HEK293 (cell line): ENCODE data around the gene ECE1.

Experiments used
- GFI1B ChIP-seq: fragments of 450-650 bp; formaldehyde crosslinking; IDR thresholded peaks from 2 replicates; pipeline ENCODE4 v1.5.1; 2016; ENCODE audit warnings: missing biosample characterization, missing genetic modification characterization
- ZBTB7A ChIP-seq: fragments of 450-650 bp; formaldehyde crosslinking; IDR thresholded peaks from 2 replicates; pipeline ENCODE4 v1.5.1; 2016; ENCODE audit warnings: low read depth, missing biosample characterization, missing genetic modification characterization
- ZIC2 ChIP-seq: fragments of 450-650 bp; formaldehyde crosslinking; IDR thresholded peaks from 2 replicates; pipeline ENCODE4 v1.5.1; 2016; ENCODE audit warnings: missing biosample characterization, missing genetic modification characterization
- ZNF132 ChIP-seq: fragments of 450-650 bp; formaldehyde crosslinking; IDR thresholded peaks from 2 replicates; pipeline ENCODE4 v1.5.1; 2017; ENCODE audit warnings: missing biosample characterization, missing genetic modification characterization, borderline replicate concordance
- ZNF146 ChIP-seq: fragments of 450-650 bp; formaldehyde crosslinking; IDR thresholded peaks from 2 replicates; pipeline ENCODE4 v1.5.1; 2016; ENCODE audit warnings: missing biosample characterization, missing genetic modification characterization
- ZNF157 ChIP-seq: fragments of 450-650 bp; formaldehyde crosslinking; IDR thresholded peaks from 2 replicates; pipeline ENCODE4 v1.5.1; 2016; ENCODE audit warnings: missing biosample characterization, missing genetic modification characterization
- ZNF23 ChIP-seq: fragments of 450-650 bp; formaldehyde crosslinking; IDR thresholded peaks from 2 replicates; pipeline ENCODE4 v1.5.1; 2016; ENCODE audit warnings: missing biosample characterization, missing genetic modification characterization, borderline replicate concordance
- ZNF324 ChIP-seq: fragments of 450-650 bp; formaldehyde crosslinking; IDR thresholded peaks from 2 replicates; pipeline ENCODE4 v1.5.1; 2016; ENCODE audit warnings: missing biosample characterization, missing genetic modification characterization
- ZNF354C ChIP-seq: fragments of 450-650 bp; formaldehyde crosslinking; IDR thresholded peaks from 2 replicates; pipeline ENCODE4 v1.5.1; 2016; ENCODE audit warnings: missing biosample characterization, missing genetic modification characterization, low read depth, borderline replicate concordance
- ZNF416 ChIP-seq: fragments of 450-650 bp; formaldehyde crosslinking; IDR thresholded peaks from 2 replicates; pipeline ENCODE4 v1.5.1; 2016; ENCODE audit warnings: missing biosample characterization, missing genetic modification characterization
- ZNF433 ChIP-seq: fragments of 450-650 bp; formaldehyde crosslinking; IDR thresholded peaks from 2 replicates; pipeline ENCODE4 v1.5.1; 2016; ENCODE audit warnings: missing biosample characterization, missing genetic modification characterization, low read depth
- ZNF623 ChIP-seq: fragments of 450-650 bp; formaldehyde crosslinking; IDR thresholded peaks from 2 replicates; pipeline ENCODE4 v1.5.1; 2016; ENCODE audit warnings: missing biosample characterization, missing genetic modification characterization
- ZNF670 ChIP-seq: fragments of 450-650 bp; formaldehyde crosslinking; IDR thresholded peaks from 2 replicates; pipeline ENCODE4 v1.5.1; 2016; ENCODE audit warnings: missing biosample characterization, missing genetic modification characterization, low read depth
- ZNF677 ChIP-seq: fragments of 450-650 bp; IDR thresholded peaks from 2 replicates; pipeline ENCODE4 v1.5.0; 2018; ENCODE audit warnings: missing biosample characterization, mild to moderate bottlenecking, missing genetic modification characterization, moderate library complexity
- ZNF768 ChIP-seq: fragments of 450-650 bp; formaldehyde crosslinking; IDR thresholded peaks from 2 replicates; pipeline ENCODE4 v1.5.1; 2018; ENCODE audit warnings: missing biosample characterization, mild to moderate bottlenecking, missing genetic modification characterization
- ZNF777 ChIP-seq: fragments of 450-650 bp; formaldehyde crosslinking; IDR thresholded peaks from 2 replicates; pipeline ENCODE4 v1.5.1; 2017; ENCODE audit warnings: missing biosample characterization, missing genetic modification characterization, borderline replicate concordance
- TF ChIP-seq, protein P1 (sequence below): fragments of 450-650 bp; formaldehyde crosslinking; conservative IDR thresholded peaks from 2 replicates; pipeline ENCODE4 v1.5.1; 2016; ENCODE audit warnings: low read depth, missing biosample characterization, missing genetic modification characterization
- TF ChIP-seq, protein P2 (sequence below): fragments of 450-650 bp; formaldehyde crosslinking; IDR thresholded peaks from 2 replicates; pipeline ENCODE4 v1.5.1; 2016; ENCODE audit warnings: missing biosample characterization, missing genetic modification characterization
- TF ChIP-seq, protein P3 (sequence below): fragments of 450-650 bp; formaldehyde crosslinking; IDR thresholded peaks from 2 replicates; pipeline ENCODE4 v1.5.1; 2016; ENCODE audit warnings: missing biosample characterization, missing genetic modification characterization, borderline replicate concordance
- TF ChIP-seq, protein P4 (sequence below): fragments of 450-650 bp; formaldehyde crosslinking; IDR thresholded peaks from 2 replicates; pipeline ENCODE4 v1.5.1; 2016; ENCODE audit warnings: missing biosample characterization, missing genetic modification characterization
- TF ChIP-seq, protein P5 (sequence below): fragments of 450-650 bp; formaldehyde crosslinking; IDR thresholded peaks from 2 replicates; pipeline ENCODE4 v1.5.1; 2016; ENCODE audit warnings: missing biosample characterization, missing genetic modification characterization
- TF ChIP-seq, protein P6 (sequence below): fragments of 450-650 bp; formaldehyde crosslinking; IDR thresholded peaks from 2 replicates; pipeline ENCODE4 v1.5.1; 2016; ENCODE audit warnings: missing biosample characterization, missing genetic modification characterization

ECE1 gene

DNA sequence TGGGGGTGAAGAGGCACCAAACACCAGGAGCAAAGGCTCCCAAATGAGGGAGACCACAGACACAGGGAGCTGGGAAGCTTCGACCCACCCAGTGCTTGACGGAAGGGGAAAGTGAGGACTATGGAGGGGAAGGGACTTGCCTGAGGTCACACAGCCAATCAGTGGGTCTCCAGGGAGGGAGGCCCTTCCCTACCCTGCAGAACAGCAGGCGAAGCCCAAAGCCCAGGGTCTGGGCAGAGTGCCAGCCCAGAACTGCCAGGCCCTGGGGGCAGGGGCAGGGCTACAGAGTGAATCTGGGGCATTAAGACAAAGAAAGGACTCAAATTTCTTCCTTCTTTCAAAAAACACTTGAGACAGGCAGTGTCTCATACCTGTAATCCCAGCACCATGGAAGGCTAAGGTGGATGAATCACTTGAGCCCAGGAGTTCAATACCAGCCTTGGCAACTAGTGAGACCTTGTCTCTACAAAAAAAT, 45.5 kb upstream of the ECE1 start (continued):
- TF ChIP-seq, protein P1, sequence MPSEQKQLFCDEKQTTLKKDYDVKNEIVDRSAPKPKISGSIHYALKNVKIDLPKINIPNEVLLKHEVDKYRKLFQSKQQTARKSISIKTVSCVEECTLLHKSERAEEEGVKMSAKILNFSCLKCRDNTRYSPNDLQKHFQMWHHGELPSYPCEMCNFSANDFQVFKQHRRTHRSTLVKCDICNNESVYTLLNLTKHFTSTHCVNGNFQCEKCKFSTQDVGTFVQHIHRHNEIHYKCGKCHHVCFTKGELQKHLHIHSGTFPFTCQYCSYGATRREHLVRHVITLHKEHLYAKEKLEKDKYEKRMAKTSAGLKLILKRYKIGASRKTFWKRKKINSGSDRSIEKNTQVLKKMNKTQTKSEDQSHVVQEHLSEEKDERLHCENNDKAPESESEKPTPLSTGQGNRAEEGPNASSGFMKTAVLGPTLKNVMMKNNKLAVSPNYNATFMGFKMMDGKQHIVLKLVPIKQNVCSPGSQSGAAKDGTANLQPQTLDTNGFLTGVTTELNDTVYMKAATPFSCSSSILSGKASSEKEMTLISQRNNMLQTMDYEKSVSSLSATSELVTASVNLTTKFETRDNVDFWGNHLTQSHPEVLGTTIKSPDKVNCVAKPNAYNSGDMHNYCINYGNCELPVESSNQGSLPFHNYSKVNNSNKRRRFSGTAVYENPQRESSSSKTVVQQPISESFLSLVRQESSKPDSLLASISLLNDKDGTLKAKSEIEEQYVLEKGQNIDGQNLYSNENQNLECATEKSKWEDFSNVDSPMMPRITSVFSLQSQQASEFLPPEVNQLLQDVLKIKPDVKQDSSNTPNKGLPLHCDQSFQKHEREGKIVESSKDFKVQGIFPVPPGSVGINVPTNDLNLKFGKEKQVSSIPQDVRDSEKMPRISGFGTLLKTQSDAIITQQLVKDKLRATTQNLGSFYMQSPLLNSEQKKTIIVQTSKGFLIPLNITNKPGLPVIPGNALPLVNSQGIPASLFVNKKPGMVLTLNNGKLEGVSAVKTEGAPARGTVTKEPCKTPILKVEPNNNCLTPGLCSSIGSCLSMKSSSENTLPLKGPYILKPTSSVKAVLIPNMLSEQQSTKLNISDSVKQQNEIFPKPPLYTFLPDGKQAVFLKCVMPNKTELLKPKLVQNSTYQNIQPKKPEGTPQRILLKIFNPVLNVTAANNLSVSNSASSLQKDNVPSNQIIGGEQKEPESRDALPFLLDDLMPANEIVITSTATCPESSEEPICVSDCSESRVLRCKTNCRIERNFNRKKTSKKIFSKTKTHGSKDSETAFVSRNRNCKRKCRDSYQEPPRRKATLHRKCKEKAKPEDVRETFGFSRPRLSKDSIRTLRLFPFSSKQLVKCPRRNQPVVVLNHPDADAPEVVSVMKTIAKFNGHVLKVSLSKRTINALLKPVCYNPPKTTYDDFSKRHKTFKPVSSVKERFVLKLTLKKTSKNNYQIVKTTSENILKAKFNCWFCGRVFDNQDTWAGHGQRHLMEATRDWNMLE: no peak
- TF ChIP-seq, protein P2, sequence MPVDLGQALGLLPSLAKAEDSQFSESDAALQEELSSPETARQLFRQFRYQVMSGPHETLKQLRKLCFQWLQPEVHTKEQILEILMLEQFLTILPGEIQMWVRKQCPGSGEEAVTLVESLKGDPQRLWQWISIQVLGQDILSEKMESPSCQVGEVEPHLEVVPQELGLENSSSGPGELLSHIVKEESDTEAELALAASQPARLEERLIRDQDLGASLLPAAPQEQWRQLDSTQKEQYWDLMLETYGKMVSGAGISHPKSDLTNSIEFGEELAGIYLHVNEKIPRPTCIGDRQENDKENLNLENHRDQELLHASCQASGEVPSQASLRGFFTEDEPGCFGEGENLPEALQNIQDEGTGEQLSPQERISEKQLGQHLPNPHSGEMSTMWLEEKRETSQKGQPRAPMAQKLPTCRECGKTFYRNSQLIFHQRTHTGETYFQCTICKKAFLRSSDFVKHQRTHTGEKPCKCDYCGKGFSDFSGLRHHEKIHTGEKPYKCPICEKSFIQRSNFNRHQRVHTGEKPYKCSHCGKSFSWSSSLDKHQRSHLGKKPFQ (tag by site-specific recombination): no peak
- TF ChIP-seq ZNF433 (tag by site-specific recombination) (no peak), ZNF777 (tag by site-specific recombination) (no peak), ZNF416 (tag by site-specific recombination) (no peak), ZNF157 (tag by site-specific recombination) (no peak), ZNF670 (tag by site-specific recombination) (no peak), ZNF132 (tag by site-specific recombination) (no peak), ZIC2 (tag by site-specific recombination) (peak; percentile 48; the same call in 1 of the 2 replicates), ZNF768 (no peak), GFI1B (tag by site-specific recombination) (no peak), ZBTB7A (tag by site-specific recombination) (no peak), ZNF623 (tag by site-specific recombination) (no peak), ZNF354C (tag by site-specific recombination) (no peak), ZNF23 (tag by site-specific recombination) (no peak), ZNF677 (tag by site-specific recombination) (no peak), ZNF324 (no peak), ZNF146 (tag by site-specific recombination) (no peak)
- TF ChIP-seq, protein P3, sequence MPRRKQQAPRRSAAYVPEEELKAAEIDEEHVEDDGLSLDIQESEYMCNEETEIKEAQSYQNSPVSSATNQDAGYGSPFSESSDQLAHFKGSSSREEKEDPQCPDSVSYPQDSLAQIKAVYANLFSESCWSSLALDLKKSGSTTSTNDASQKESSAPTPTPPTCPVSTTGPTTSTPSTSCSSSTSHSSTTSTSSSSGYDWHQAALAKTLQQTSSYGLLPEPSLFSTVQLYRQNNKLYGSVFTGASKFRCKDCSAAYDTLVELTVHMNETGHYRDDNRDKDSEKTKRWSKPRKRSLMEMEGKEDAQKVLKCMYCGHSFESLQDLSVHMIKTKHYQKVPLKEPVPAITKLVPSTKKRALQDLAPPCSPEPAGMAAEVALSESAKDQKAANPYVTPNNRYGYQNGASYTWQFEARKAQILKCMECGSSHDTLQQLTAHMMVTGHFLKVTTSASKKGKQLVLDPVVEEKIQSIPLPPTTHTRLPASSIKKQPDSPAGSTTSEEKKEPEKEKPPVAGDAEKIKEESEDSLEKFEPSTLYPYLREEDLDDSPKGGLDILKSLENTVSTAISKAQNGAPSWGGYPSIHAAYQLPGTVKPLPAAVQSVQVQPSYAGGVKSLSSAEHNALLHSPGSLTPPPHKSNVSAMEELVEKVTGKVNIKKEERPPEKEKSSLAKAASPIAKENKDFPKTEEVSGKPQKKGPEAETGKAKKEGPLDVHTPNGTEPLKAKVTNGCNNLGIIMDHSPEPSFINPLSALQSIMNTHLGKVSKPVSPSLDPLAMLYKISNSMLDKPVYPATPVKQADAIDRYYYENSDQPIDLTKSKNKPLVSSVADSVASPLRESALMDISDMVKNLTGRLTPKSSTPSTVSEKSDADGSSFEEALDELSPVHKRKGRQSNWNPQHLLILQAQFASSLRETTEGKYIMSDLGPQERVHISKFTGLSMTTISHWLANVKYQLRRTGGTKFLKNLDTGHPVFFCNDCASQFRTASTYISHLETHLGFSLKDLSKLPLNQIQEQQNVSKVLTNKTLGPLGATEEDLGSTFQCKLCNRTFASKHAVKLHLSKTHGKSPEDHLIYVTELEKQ: no peak
- TF ChIP-seq, protein P4, sequence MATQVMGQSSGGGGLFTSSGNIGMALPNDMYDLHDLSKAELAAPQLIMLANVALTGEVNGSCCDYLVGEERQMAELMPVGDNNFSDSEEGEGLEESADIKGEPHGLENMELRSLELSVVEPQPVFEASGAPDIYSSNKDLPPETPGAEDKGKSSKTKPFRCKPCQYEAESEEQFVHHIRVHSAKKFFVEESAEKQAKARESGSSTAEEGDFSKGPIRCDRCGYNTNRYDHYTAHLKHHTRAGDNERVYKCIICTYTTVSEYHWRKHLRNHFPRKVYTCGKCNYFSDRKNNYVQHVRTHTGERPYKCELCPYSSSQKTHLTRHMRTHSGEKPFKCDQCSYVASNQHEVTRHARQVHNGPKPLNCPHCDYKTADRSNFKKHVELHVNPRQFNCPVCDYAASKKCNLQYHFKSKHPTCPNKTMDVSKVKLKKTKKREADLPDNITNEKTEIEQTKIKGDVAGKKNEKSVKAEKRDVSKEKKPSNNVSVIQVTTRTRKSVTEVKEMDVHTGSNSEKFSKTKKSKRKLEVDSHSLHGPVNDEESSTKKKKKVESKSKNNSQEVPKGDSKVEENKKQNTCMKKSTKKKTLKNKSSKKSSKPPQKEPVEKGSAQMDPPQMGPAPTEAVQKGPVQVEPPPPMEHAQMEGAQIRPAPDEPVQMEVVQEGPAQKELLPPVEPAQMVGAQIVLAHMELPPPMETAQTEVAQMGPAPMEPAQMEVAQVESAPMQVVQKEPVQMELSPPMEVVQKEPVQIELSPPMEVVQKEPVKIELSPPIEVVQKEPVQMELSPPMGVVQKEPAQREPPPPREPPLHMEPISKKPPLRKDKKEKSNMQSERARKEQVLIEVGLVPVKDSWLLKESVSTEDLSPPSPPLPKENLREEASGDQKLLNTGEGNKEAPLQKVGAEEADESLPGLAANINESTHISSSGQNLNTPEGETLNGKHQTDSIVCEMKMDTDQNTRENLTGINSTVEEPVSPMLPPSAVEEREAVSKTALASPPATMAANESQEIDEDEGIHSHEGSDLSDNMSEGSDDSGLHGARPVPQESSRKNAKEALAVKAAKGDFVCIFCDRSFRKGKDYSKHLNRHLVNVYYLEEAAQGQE (tag by site-specific recombination): no peak
- TF ChIP-seq, protein P5, sequence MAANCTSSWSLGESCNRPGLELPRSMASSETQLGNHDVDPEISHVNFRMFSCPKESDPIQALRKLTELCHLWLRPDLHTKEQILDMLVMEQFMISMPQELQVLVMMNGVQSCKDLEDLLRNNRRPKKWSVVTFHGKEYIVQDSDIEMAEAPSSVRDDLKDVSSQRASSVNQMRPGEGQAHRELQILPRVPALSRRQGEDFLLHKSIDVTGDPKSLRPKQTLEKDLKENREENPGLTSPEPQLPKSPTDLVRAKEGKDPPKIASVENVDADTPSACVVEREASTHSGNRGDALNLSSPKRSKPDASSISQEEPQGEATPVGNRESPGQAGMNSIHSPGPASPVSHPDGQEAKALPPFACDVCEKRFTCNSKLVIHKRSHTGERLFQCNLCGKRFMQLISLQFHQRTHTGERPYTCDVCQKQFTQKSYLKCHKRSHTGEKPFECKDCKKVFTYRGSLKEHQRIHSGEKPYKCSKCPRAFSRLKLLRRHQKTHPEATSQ (tag by site-specific recombination): no peak
- TF ChIP-seq, protein P6, sequence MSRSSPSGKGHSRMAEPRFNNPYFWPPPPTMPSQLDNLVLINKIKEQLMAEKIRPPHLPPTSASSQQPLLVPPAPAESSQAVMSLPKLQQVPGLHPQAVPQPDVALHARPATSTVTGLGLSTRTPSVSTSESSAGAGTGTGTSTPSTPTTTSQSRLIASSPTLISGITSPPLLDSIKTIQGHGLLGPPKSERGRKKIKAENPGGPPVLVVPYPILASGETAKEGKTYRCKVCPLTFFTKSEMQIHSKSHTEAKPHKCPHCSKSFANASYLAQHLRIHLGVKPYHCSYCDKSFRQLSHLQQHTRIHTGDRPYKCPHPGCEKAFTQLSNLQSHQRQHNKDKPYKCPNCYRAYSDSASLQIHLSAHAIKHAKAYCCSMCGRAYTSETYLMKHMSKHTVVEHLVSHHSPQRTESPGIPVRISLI: no peak
